ENCODE measurements around the gene DNLZ. TPM values are rescaled to one million over a fixed set of nuclear protein-coding genes. Genes with fewer than 3 reads are reported as not detected.

Gene DNLZ
- total RNA-seq, 5 donors from 2014 or later (not counting 1 experiment from before 2014, with no cell fraction given), result 20.4 to 46.8 (median 36.3) TPM

GRCh38 chr9:136348691-136349090, 14.9 kb downstream of the DNLZ start:
- Mint-ChIP-seq H3K36me3 (no peaks in the 10 kb centered on the region), H3K27me3 (no peaks in the 10 kb centered on the region), H3K27ac (no peak overlapping the region), H3K9me3 (no peaks in the 10 kb centered on the region), H3K4me1 (no peaks in the 10 kb centered on the region), H3K4me3 (no peak overlapping the region)
- ChIA-PET POLR2A (no interaction called here), CTCF (no interaction called here)
- WGBS (ENCODE audit: insufficient coverage), result 85% methylated on average over 14 of the region's 14 CpGs
- H3K4me3 ChIP-seq (ENCODE audit: control insufficient read depth in 1 of 2, extremely low read depth in 1 of 2, low read length in 1 of 2), result no peak overlapping the region
- no peaks in the 10 kb centered on the region for H3K9me3 ChIP-seq
- H3K36me3 ChIP-seq (ENCODE audit: control insufficient read depth in 2 of 2, extremely low read depth in 1 of 2, insufficient read depth in 1 of 2, low read length in 1 of 2), result no peaks in the 10 kb centered on the region
- no peak overlapping the region for H3K27ac ChIP-seq (ENCODE audit: low read length)
- ATAC-seq (replicated peaks in 1 of 4) (no peak), DNase-seq (no peak)
- H3K27me3 ChIP-seq (replicated peaks in 1 of 2; ENCODE audit: control insufficient read depth in 2 of 2, extremely low read depth in 1 of 2, insufficient read depth in 2 of 2, low read length in 1 of 2), result no peaks in the 10 kb centered on the region
- no peaks in the 10 kb centered on the region for H3K4me1 ChIP-seq (ENCODE audit: control insufficient read depth in 1 of 2, extremely low read depth in 1 of 2, insufficient read depth in 2 of 2, low read length in 2 of 2)

DNA sequence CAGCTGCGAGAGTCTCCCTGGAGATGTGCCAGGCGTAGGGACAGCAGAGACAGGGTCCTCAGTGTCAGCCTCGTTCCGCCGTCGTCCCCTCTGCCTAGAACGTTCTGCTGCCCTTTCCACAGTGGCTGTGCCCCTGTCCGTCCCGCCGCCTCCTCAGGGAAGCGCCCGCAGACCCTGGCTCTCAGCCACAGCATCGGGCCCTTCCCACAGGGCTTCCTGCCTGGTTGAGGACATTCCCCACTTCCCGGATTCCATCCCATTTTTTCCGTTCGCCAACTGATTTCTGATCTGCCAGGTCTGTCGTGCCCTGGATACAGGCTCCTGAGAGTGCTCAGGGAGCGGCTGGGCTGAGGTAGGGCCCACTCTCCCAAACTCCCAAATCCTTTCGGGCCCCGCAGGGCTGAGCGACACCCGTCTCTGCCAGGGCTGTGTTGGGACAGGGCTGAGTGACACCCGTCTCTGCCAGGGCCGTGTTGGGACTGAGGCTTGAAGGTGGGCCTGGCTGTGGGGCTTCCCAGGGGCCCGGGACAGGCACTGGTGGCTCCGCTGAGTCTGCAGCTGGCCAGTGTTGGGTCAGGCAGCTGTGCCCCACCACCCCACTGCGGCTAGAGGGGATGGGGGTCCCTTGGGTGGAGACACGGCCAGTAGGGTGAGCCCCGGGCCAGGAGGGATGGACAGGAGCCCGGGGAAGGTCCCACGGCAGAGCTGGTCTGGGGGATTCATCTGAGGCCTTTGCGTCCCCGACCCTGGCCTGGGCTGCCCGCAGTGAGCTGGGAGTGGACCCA, 15.9 kb downstream of the DNLZ start:
- Mint-ChIP-seq H3K9me3 (no peaks in the 10 kb centered on the region), H3K4me1 (peaks cover 0 to 2% (median 0%) of the 10 kb centered on the region in 3 donors), H3K27me3 (no peaks in the 10 kb centered on the region), H3K27ac (no peak overlapping the region), H3K36me3 (no peaks in the 10 kb centered on the region), H3K4me3 (no peak overlapping the region)
- WGBS (ENCODE audit: insufficient coverage), result 86% methylated on average over 28 of the region's 34 CpGs
- ATAC-seq (replicated peaks in 1 of 4) (no peak), DNase-seq (no peak)
- Histone ChIP-seq H3K27me3 (replicated peaks in 1 of 2; ENCODE audit: control insufficient read depth in 2 of 2, extremely low read depth in 1 of 2, insufficient read depth in 2 of 2, low read length in 1 of 2) (no peaks in the 10 kb centered on the region), H3K9me3 (no peaks in the 10 kb centered on the region), H3K36me3 (ENCODE audit: control insufficient read depth in 2 of 2, extremely low read depth in 1 of 2, insufficient read depth in 1 of 2, low read length in 1 of 2) (no peaks in the 10 kb centered on the region), H3K4me3 (ENCODE audit: control insufficient read depth in 1 of 2, extremely low read depth in 1 of 2, low read length in 1 of 2) (no peak overlapping the region), H3K4me1 (ENCODE audit: control insufficient read depth in 1 of 2, extremely low read depth in 1 of 2, insufficient read depth in 2 of 2, low read length in 2 of 2) (peaks cover 0 to 6% of the 10 kb centered on the region in 2 experiments), H3K27ac (ENCODE audit: low read length) (no peak overlapping the region)
- POLR2A ChIA-PET, result no interaction called here
- CTCF ChIA-PET, result no interaction called here

DNA sequence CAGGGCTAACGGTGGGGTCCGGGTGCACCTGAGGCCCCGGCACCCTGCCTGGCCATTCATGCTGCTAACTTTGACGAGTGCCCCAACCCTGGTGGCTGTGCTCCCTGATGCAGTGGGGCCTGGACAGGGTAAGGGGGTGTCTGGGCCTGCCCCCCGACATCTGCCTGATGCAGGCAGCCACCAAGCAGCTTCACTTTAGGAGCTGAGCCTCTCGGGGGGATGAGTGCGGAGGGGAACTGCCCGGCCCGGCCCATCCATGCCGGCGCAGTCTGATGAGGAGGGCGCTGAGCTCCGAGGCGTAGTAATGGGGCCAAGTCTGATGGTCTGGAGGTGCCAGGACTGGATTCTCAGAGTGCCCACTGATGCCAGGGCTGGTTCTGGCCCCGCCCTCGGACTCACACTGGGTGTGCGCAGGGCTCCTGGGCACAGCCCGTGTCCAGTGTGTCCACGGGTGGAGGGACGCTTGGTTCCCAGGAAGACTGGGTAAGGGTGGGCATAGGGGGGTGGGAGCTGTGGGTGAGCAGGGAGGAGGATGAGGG, 16.5 kb downstream of the DNLZ start:
- no peaks in the 10 kb centered on the region for H3K9me3 Mint-ChIP-seq
- H3K27me3 Mint-ChIP-seq, result no peaks in the 10 kb centered on the region
- ChIA-PET POLR2A (no interaction called here), CTCF (no interaction called here)
- peaks cover 0 to 2% (median 0%) of the 10 kb centered on the region in 3 donors for H3K4me1 Mint-ChIP-seq
- Histone ChIP-seq H3K27me3 (replicated peaks in 1 of 2; ENCODE audit: control insufficient read depth in 2 of 2, extremely low read depth in 1 of 2, insufficient read depth in 2 of 2, low read length in 1 of 2) (no peaks in the 10 kb centered on the region), H3K9me3 (no peaks in the 10 kb centered on the region), H3K4me3 (ENCODE audit: control insufficient read depth in 1 of 2, extremely low read depth in 1 of 2, low read length in 1 of 2) (no peak overlapping the region), H3K4me1 (ENCODE audit: control insufficient read depth in 1 of 2, extremely low read depth in 1 of 2, insufficient read depth in 2 of 2, low read length in 2 of 2) (peaks cover 0 to 7% of the 10 kb centered on the region in 2 experiments), H3K36me3 (ENCODE audit: control insufficient read depth in 2 of 2, extremely low read depth in 1 of 2, insufficient read depth in 1 of 2, low read length in 1 of 2) (no peaks in the 10 kb centered on the region), H3K27ac (ENCODE audit: low read length) (no peak overlapping the region)
- no peaks in the 10 kb centered on the region for H3K36me3 Mint-ChIP-seq
- DNase-seq (no peak), ATAC-seq (replicated peaks in 1 of 4) (no peak)
- H3K27ac Mint-ChIP-seq, result no peak overlapping the region
- WGBS (ENCODE audit: insufficient coverage), result 93% methylated on average over 16 of the region's 20 CpGs
- no peak overlapping the region for H3K4me3 Mint-ChIP-seq

- Mint-ChIP-seq H3K4me1 (peaks cover 0 to 2% (median 0%) of the 10 kb centered on the region in 3 donors), H3K36me3 (no peaks in the 10 kb centered on the region), H3K27ac (no peak overlapping the region), H3K27me3 (no peaks in the 10 kb centered on the region), H3K9me3 (no peaks in the 10 kb centered on the region), H3K4me3 (no peak overlapping the region)
- ChIA-PET CTCF (no interaction called here), POLR2A (interaction anchor here in 1 of 2 donors (0.5 kb wide), 1 partner anchor 537 kb away, joined by 3 read pairs; no protein-coding TSS in a partner anchor)
- WGBS (ENCODE audit: insufficient coverage), result 82% methylated on average over 9 of the region's 10 CpGs
- Histone ChIP-seq H3K4me1 (ENCODE audit: control insufficient read depth in 1 of 2, extremely low read depth in 1 of 2, insufficient read depth in 2 of 2, low read length in 2 of 2) (peaks cover 0 to 7% of the 10 kb centered on the region in 2 experiments), H3K27me3 (replicated peaks in 1 of 2; ENCODE audit: control insufficient read depth in 2 of 2, extremely low read depth in 1 of 2, insufficient read depth in 2 of 2, low read length in 1 of 2) (no peaks in the 10 kb centered on the region), H3K27ac (ENCODE audit: low read length) (no peak overlapping the region), H3K9me3 (no peaks in the 10 kb centered on the region), H3K4me3 (ENCODE audit: control insufficient read depth in 1 of 2, extremely low read depth in 1 of 2, low read length in 1 of 2) (no peak overlapping the region), H3K36me3 (ENCODE audit: control insufficient read depth in 2 of 2, extremely low read depth in 1 of 2, insufficient read depth in 1 of 2, low read length in 1 of 2) (no peaks in the 10 kb centered on the region)
- ATAC-seq (replicated peaks in 1 of 4) (no peak), DNase-seq (no peak)
These were observed 17.4 kb downstream of the DNLZ start for GRCh38 chr9:136346157-136346481.

DNA sequence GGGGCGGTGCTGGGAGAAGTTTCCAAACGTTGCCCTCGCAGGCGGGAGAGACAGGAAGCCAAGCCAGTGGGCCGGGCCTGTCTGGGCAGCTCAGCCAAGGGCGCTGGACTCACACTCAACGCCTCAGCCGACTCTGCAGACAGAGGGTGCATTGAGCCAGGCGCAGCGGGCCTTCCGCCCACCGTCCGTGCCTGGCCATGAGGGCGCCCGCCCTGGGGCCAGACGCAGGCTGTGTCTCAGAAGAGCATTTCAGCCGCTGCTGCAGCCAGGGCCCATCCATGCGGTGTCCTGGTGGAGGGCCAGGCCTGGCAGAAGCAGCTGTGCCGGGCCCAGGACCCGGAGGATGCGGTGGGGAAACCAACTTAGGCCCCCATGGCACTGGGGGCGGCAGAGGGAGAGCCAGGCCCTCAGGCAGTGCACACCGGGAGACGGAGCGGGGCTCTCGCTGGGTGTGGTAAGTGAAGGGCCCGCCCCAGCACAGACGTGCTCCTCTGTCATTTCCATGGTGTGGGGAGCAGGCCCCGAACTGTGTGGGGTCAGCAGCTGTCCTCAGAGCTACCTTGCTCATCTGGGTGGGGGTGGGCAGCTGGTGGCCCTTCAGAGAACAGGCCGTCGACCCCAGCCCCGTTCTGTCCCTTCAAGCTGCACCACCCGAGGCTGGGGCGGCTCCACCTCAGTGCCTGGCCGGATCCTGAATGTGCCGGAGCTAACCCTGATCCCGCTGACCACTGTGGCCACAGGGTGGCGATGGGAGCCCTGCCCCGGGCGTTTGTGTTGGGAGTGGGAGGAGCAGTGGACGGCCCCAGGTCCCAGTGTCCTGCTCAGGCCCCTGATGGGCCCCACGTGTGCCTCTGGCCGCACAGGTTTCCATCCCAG, 18.0 kb downstream of the DNLZ start:
- peaks cover 0 to 2% (median 0%) of the 10 kb centered on the region in 3 donors for H3K4me1 Mint-ChIP-seq
- no peak overlapping the region for H3K4me3 Mint-ChIP-seq
- ChIA-PET POLR2A (interaction anchor here in 1 of 2 donors (0.5 kb wide), 1 partner anchor 538 kb away, joined by 3 read pairs; no protein-coding TSS in a partner anchor), CTCF (no interaction called here)
- H3K9me3 Mint-ChIP-seq, result no peaks in the 10 kb centered on the region
- Histone ChIP-seq H3K4me1 (ENCODE audit: control insufficient read depth in 1 of 2, extremely low read depth in 1 of 2, insufficient read depth in 2 of 2, low read length in 2 of 2) (peaks cover 0 to 7% of the 10 kb centered on the region in 2 experiments), H3K27me3 (replicated peaks in 1 of 2; ENCODE audit: control insufficient read depth in 2 of 2, extremely low read depth in 1 of 2, insufficient read depth in 2 of 2, low read length in 1 of 2) (no peaks in the 10 kb centered on the region), H3K4me3 (ENCODE audit: control insufficient read depth in 1 of 2, extremely low read depth in 1 of 2, low read length in 1 of 2) (no peak overlapping the region), H3K36me3 (ENCODE audit: control insufficient read depth in 2 of 2, extremely low read depth in 1 of 2, insufficient read depth in 1 of 2, low read length in 1 of 2) (no peaks in the 10 kb centered on the region), H3K9me3 (no peaks in the 10 kb centered on the region), H3K27ac (ENCODE audit: low read length) (no peak overlapping the region)
- ATAC-seq (replicated peaks in 1 of 4), result no peak
- WGBS (ENCODE audit: insufficient coverage), result 85% methylated on average over 40 of the region's 43 CpGs
- DNase-seq, result no peak
- H3K27ac Mint-ChIP-seq, result no peak overlapping the region
- H3K36me3 Mint-ChIP-seq, result no peaks in the 10 kb centered on the region
- no peaks in the 10 kb centered on the region for H3K27me3 Mint-ChIP-seq

DNA sequence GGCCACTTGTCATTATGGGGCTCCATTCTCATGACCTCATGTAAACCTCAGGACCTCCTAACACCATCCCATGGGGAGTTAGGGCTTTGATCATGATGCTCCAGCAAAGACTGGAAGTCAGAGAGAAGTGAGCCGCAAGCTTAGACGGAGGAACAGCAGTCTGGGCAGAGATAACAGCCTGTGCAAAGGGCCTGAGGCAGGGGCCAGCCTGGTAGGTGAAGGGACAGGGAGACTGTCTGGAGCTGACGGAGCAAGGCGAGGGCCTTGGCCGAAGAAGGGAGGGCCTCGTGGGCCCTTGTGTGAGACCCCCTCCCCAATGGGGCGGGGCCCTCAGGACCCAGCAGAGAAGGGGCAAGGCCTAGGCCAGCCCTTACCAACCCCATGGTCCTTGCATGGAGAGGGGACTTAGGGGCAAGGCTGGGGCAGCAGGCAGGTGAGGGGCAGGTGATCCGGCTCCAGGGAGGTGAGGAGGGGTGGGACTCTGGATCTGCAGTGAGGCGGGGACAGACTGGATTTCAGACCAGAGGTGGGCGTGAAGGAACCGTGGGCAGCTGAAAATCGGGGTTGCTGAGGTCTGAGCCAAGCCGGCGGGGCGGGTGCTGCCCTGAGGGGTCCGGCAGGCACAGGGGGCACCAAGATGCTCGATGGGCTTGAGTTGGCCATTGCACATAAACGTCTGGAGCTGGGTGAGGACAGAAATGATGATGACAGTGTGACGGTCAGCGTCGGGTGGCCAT, 18.8 kb downstream of the DNLZ start:
- POLR2A ChIA-PET, result no interaction called here

More for the DNA sequence above, 18.8 kb downstream of the DNLZ start:
- H3K27me3 Mint-ChIP-seq, result no peaks in the 10 kb centered on the region
- H3K4me1 Mint-ChIP-seq, result peaks cover 0 to 2% (median 0%) of the 10 kb centered on the region in 3 donors
- no peaks in the 10 kb centered on the region for H3K9me3 Mint-ChIP-seq
- ATAC-seq (replicated peaks in 1 of 4) (no peak), DNase-seq (no peak)
- no peak overlapping the region for H3K4me3 Mint-ChIP-seq
- Histone ChIP-seq H3K4me1 (ENCODE audit: control insufficient read depth in 1 of 2, extremely low read depth in 1 of 2, insufficient read depth in 2 of 2, low read length in 2 of 2) (peaks cover 0 to 7% of the 10 kb centered on the region in 2 experiments), H3K27ac (ENCODE audit: low read length) (no peak overlapping the region), H3K9me3 (no peaks in the 10 kb centered on the region), H3K27me3 (replicated peaks in 1 of 2; ENCODE audit: control insufficient read depth in 2 of 2, extremely low read depth in 1 of 2, insufficient read depth in 2 of 2, low read length in 1 of 2) (no peaks in the 10 kb centered on the region), H3K36me3 (ENCODE audit: control insufficient read depth in 2 of 2, extremely low read depth in 1 of 2, insufficient read depth in 1 of 2, low read length in 1 of 2) (no peaks in the 10 kb centered on the region), H3K4me3 (ENCODE audit: control insufficient read depth in 1 of 2, extremely low read depth in 1 of 2, low read length in 1 of 2) (no peak overlapping the region)
- no peak overlapping the region for H3K27ac Mint-ChIP-seq
- CTCF ChIA-PET, result no interaction called here
- no peaks in the 10 kb centered on the region for H3K36me3 Mint-ChIP-seq
- WGBS (ENCODE audit: insufficient coverage), result 80% methylated on average over 16 of the region's 21 CpGs
